ENCODE data around the gene HELZ.

Gene HELZ

DNA sequence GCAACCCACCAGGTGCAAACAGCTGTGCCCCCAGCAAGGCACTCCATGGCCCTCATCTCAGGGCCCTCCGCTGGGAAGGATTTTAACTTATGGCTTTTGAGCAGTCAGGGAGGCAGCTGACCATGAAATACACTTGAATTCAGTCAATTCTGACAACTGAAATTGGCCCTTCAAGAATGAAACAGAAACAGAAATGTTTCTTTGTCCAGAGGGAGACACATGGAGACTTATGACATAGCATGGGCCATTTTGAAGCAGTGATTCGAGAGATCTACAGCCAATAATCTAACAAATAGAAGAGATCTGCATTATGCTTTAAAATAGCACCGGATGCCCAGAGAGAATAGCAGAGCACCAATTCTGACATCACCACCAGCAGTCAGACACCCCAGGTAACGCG, 193.2 kb downstream of the HELZ start:
- Histone ChIP-seq H3K36me3 (ENCODE audit: insufficient read depth, low read length) (no peaks in the 10 kb centered on the region), H3K4me1 (ENCODE audit: control insufficient read depth, insufficient read depth, low read length, unreplicated experiment) (no peaks in the 10 kb centered on the region), H3K27me3 (ENCODE audit: insufficient read depth, low read length) (peaks cover 35% of the 10 kb centered on the region), H3K79me2 (ENCODE audit: control insufficient read depth, insufficient read depth, low read length, unreplicated experiment) (no peaks in the 10 kb centered on the region), H3K4me3 (ENCODE audit: low read depth, low read length) (no peak overlapping the region), H3K27ac (ENCODE audit: low read depth, low read length) (no peak overlapping the region), H2AFZ (ENCODE audit: low read length, unreplicated experiment) (no peak overlapping the region)

DNA sequence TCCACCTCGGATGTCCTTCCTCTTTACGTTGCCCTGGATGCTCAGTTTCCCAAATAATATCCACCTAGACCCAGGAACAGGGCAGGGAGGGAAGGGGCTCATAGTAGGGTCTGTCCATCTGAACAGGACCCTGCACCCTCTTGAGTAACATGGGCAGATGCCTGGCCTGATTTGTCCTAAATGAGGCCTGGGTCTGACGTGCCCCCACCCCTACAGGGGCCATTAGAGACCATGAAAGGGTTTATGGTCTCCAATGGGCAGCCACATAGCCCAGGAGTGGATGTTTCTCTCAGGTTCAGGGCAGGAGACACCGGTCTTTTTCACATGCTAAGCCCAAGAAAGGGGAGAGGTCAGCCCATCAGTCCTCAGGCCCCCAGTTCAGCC, 193.8 kb downstream of the HELZ start:
- H3K79me2 ChIP-seq (ENCODE audit: control insufficient read depth, insufficient read depth, low read length, unreplicated experiment) = no peaks in the 10 kb centered on the region
- H2AFZ ChIP-seq (ENCODE audit: low read length, unreplicated experiment) = no peak overlapping the region
- no peaks in the 10 kb centered on the region for H3K36me3 ChIP-seq (ENCODE audit: insufficient read depth, low read length)
- no peaks in the 10 kb centered on the region for H3K4me1 ChIP-seq (ENCODE audit: control insufficient read depth, insufficient read depth, low read length, unreplicated experiment)
- no peak overlapping the region for H3K27ac ChIP-seq (ENCODE audit: low read depth, low read length)
- H3K4me3 ChIP-seq (ENCODE audit: low read depth, low read length) = no peak overlapping the region
- H3K27me3 ChIP-seq (ENCODE audit: insufficient read depth, low read length) = peaks cover 37% of the 10 kb centered on the region

GRCh38 chr17:67050471-67051154, 194.4 kb downstream of the HELZ start:
- Histone ChIP-seq H3K27ac (ENCODE audit: low read depth, low read length) (no peak overlapping the region), H3K27me3 (ENCODE audit: insufficient read depth, low read length) (peaks cover 41% of the 10 kb centered on the region), H3K4me1 (ENCODE audit: control insufficient read depth, insufficient read depth, low read length, unreplicated experiment) (no peaks in the 10 kb centered on the region), H3K79me2 (ENCODE audit: control insufficient read depth, insufficient read depth, low read length, unreplicated experiment) (no peaks in the 10 kb centered on the region), H3K4me3 (ENCODE audit: low read depth, low read length) (no peak overlapping the region), H3K36me3 (ENCODE audit: insufficient read depth, low read length) (no peaks in the 10 kb centered on the region), H2AFZ (ENCODE audit: low read length, unreplicated experiment) (no peak overlapping the region)

GRCh38 chr17:67050066-67050465, 194.9 kb downstream of the HELZ start:
- no peaks in the 10 kb centered on the region for H3K4me1 ChIP-seq (ENCODE audit: control insufficient read depth, insufficient read depth, low read length, unreplicated experiment)
- H3K27me3 ChIP-seq (ENCODE audit: insufficient read depth, low read length) = peaks cover 41% of the 10 kb centered on the region
- no peak overlapping the region for H3K4me3 ChIP-seq (ENCODE audit: low read depth, low read length)
- no peak overlapping the region for H2AFZ ChIP-seq (ENCODE audit: low read length, unreplicated experiment)
- H3K36me3 ChIP-seq (ENCODE audit: insufficient read depth, low read length) = no peaks in the 10 kb centered on the region
- H3K79me2 ChIP-seq (ENCODE audit: control insufficient read depth, insufficient read depth, low read length, unreplicated experiment) = no peaks in the 10 kb centered on the region
- no peak overlapping the region for H3K27ac ChIP-seq (ENCODE audit: low read depth, low read length)

- Histone ChIP-seq H2AFZ (ENCODE audit: low read length, unreplicated experiment) (no peak overlapping the region), H3K79me2 (ENCODE audit: control insufficient read depth, insufficient read depth, low read length, unreplicated experiment) (no peaks in the 10 kb centered on the region), H3K27ac (ENCODE audit: low read depth, low read length) (no peak overlapping the region), H3K4me3 (ENCODE audit: low read depth, low read length) (no peak overlapping the region), H3K4me1 (ENCODE audit: control insufficient read depth, insufficient read depth, low read length, unreplicated experiment) (no peaks in the 10 kb centered on the region), H3K27me3 (ENCODE audit: insufficient read depth, low read length) (peaks cover 42% of the 10 kb centered on the region), H3K36me3 (ENCODE audit: insufficient read depth, low read length) (no peaks in the 10 kb centered on the region)
Observed at GRCh38 chr17:67049025-67049739, 195.8 kb downstream of the HELZ start.

DNA sequence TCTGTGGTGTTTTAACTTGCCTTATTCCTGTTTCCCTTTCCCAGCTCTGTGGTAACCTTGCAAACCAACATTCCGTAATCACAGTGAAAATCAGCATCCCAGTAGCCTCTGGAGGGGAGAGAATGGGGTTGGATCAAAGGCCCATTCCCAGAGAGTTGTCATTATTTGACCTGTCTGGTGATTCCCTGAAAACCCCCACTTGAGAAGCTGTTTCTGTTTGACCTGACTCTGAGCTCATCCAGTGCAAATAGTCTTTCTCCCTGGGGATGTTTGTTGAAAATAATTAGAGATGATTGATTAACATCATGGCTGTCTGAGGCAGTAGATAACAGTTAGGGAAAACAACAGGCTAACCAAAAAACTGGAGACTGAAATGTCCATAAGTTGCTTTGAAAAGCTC, 197.6 kb downstream of the HELZ start:
- Histone ChIP-seq H3K36me3 (ENCODE audit: insufficient read depth, low read length) (no peaks in the 10 kb centered on the region), H3K4me1 (ENCODE audit: control insufficient read depth, insufficient read depth, low read length, unreplicated experiment) (no peaks in the 10 kb centered on the region), H3K27me3 (ENCODE audit: insufficient read depth, low read length) (peaks cover 58% of the 10 kb centered on the region), H3K27ac (ENCODE audit: low read depth, low read length) (no peak overlapping the region), H3K4me3 (ENCODE audit: low read depth, low read length) (no peak overlapping the region), H3K79me2 (ENCODE audit: control insufficient read depth, insufficient read depth, low read length, unreplicated experiment) (no peaks in the 10 kb centered on the region), H2AFZ (ENCODE audit: low read length, unreplicated experiment) (no peak overlapping the region)

- Histone ChIP-seq H3K79me2 (ENCODE audit: control insufficient read depth, insufficient read depth, low read length, unreplicated experiment) (no peaks in the 10 kb centered on the region), H3K4me3 (ENCODE audit: low read depth, low read length) (no peak overlapping the region), H3K4me1 (ENCODE audit: control insufficient read depth, insufficient read depth, low read length, unreplicated experiment) (no peaks in the 10 kb centered on the region), H2AFZ (ENCODE audit: low read length, unreplicated experiment) (no peak overlapping the region), H3K36me3 (ENCODE audit: insufficient read depth, low read length) (no peaks in the 10 kb centered on the region), H3K27me3 (ENCODE audit: insufficient read depth, low read length) (peaks cover 60% of the 10 kb centered on the region), H3K27ac (ENCODE audit: low read depth, low read length) (no peak overlapping the region)
Observed at GRCh38 chr17:67046398-67046797, 198.6 kb downstream of the HELZ start.

- Histone ChIP-seq H3K4me1 (ENCODE audit: control insufficient read depth, insufficient read depth, low read length, unreplicated experiment) (no peaks in the 10 kb centered on the region), H3K27me3 (ENCODE audit: insufficient read depth, low read length) (peaks cover 56% of the 10 kb centered on the region), H3K36me3 (ENCODE audit: insufficient read depth, low read length) (no peaks in the 10 kb centered on the region), H2AFZ (ENCODE audit: low read length, unreplicated experiment) (no peak overlapping the region), H3K27ac (ENCODE audit: low read depth, low read length) (no peak overlapping the region), H3K4me3 (ENCODE audit: low read depth, low read length) (no peak overlapping the region), H3K79me2 (ENCODE audit: control insufficient read depth, insufficient read depth, low read length, unreplicated experiment) (no peaks in the 10 kb centered on the region)
Observed at GRCh38 chr17:67044940-67045339, 200.1 kb downstream of the HELZ start.

GRCh38 chr17:67044016-67044772, 200.8 kb downstream of the HELZ start, which contains the start of gene CACNG1:
CACNG1 (plus strand) TSS chr17:67044554; CDS start chr17:67044661, 107 bp downstream.
- peaks cover 54% of the 10 kb centered on the region for H3K27me3 ChIP-seq (ENCODE audit: insufficient read depth, low read length)
- H3K27ac ChIP-seq (ENCODE audit: low read depth, low read length) = no peak within 1 kb of the TSS
- H3K36me3 ChIP-seq (ENCODE audit: insufficient read depth, low read length) = no peaks in the 10 kb centered on the region
- H2AFZ ChIP-seq (ENCODE audit: low read length, unreplicated experiment) = no peak within 1 kb of the TSS
- H3K79me2 ChIP-seq (ENCODE audit: control insufficient read depth, insufficient read depth, low read length, unreplicated experiment) = no peaks in the 10 kb centered on the region
- H3K4me3 ChIP-seq (ENCODE audit: low read depth, low read length) = no peak within 1 kb of the TSS
- no peaks in the 10 kb centered on the region for H3K4me1 ChIP-seq (ENCODE audit: control insufficient read depth, insufficient read depth, low read length, unreplicated experiment)

GRCh38 chr17:67043283-67043682, 201.7 kb downstream of the HELZ start:
- no peak overlapping the region for H3K27ac ChIP-seq (ENCODE audit: low read depth, low read length)
- no peaks in the 10 kb centered on the region for H3K4me1 ChIP-seq (ENCODE audit: control insufficient read depth, insufficient read depth, low read length, unreplicated experiment)
- H3K36me3 ChIP-seq (ENCODE audit: insufficient read depth, low read length) = no peaks in the 10 kb centered on the region
- no peak overlapping the region for H2AFZ ChIP-seq (ENCODE audit: low read length, unreplicated experiment)
- H3K27me3 ChIP-seq (ENCODE audit: insufficient read depth, low read length) = peaks cover 56% of the 10 kb centered on the region
- H3K4me3 ChIP-seq (ENCODE audit: low read depth, low read length) = no peak overlapping the region
- H3K79me2 ChIP-seq (ENCODE audit: control insufficient read depth, insufficient read depth, low read length, unreplicated experiment) = no peaks in the 10 kb centered on the region
